Esophagus squamous epithelium (tissue), 4 donors: ENCODE data around the gene SIAH3.

Source experiments
- POLR2A ChIP-seq, 4 donors: fragments of 450-650 bp; IDR thresholded peaks; one replicate each; pipeline ENCODE4 v1.6.1; 2017; ENCODE audit warnings: antibody characterized with exemption in 4 of 4, mild to moderate bottlenecking in 4 of 4, moderate library complexity in 3 of 4
- TF ChIP-seq, protein P1 (sequence below), 6 experiments: fragments of 450-650 bp in 4 of 6; fragments of 200-600 bp in 2 of 6; sonication (generic) in 2 of 6; IDR thresholded peaks; one replicate each; pipeline ENCODE4 v1.5.1; 2016 to 2019; ENCODE audit warnings: antibody characterized with exemption in 6 of 6, mild to moderate bottlenecking in 4 of 6, moderate library complexity in 4 of 6

DNA sequence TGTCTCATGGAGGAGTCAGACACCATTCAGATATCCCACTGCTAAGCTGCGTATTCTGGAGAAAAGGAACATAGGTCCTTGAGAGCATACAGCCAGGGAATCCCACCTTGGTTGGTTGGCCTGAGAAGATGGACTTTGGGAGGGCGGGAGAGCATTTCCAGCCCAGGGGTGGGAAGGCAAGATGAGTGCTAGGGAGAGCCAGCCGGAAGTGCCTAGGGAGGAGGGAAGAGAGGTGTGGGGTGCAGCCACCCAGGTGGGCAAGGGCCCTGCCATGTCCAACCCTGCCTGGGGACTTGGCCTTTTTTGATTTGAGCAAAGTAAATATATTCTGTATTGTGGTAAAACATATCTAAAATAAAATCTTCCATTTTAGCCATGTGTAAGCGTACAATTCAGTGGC lies 19.7 kb downstream of the SIAH3 start:
- TF ChIP-seq, protein P1, sequence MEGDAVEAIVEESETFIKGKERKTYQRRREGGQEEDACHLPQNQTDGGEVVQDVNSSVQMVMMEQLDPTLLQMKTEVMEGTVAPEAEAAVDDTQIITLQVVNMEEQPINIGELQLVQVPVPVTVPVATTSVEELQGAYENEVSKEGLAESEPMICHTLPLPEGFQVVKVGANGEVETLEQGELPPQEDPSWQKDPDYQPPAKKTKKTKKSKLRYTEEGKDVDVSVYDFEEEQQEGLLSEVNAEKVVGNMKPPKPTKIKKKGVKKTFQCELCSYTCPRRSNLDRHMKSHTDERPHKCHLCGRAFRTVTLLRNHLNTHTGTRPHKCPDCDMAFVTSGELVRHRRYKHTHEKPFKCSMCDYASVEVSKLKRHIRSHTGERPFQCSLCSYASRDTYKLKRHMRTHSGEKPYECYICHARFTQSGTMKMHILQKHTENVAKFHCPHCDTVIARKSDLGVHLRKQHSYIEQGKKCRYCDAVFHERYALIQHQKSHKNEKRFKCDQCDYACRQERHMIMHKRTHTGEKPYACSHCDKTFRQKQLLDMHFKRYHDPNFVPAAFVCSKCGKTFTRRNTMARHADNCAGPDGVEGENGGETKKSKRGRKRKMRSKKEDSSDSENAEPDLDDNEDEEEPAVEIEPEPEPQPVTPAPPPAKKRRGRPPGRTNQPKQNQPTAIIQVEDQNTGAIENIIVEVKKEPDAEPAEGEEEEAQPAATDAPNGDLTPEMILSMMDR (IDR thresholded peaks at IDR 0.05): no peak
- TF ChIP-seq POLR2A (IDR thresholded peaks at IDR 0.05): no peak
